K562 (cell line): ENCODE results near the gene EVX1. TPM values are rescaled to one million over a fixed set of nuclear protein-coding genes. Genes with fewer than 3 reads are reported as not detected.

Experiments used
- ATAC-seq: fragments of 200-7000 bp; cut with Tn5 transposase; 3 replicates; pipeline ENCODE4 v1.9.1; 2020; ENCODE audit warnings: moderate library complexity
- BruUV-seq: library from RNA; stranded (reverse); fragments of 400-500 nt; replicated peaks from 2 replicates; lab custom pipeline; 2021; lab: Mats Ljungman, UMichigan
- CTCF ChIA-PET: fragments of 300-600 bp; formaldehyde crosslinking; extraction: SDS; loops from one replicate; lab custom pipeline; 2021; ENCODE audit warnings: low intra/inter-chr PET ratio; lab: Yijun Ruan, JAX
- POLR2A ChIA-PET: fragments of 300-600, 350-650 bp; sonication (Branson Sonifier 250); formaldehyde crosslinking; extraction: SDS; loops from one replicate; lab custom pipeline; 2021; ENCODE audit warnings: antibody characterized with exemption, inconsistent platforms; lab: Yijun Ruan, JAX
- DNase-seq, 4 experiments: peaks; one replicate each; pipeline versions ENCODE4 v3.0.0 to v3.0.0-alpha.2; 2011 to 2018; ENCODE audit warnings: low spot score in 3 of 4, mixed read lengths in 3 of 4; ENCODE audit errors: extremely low read depth in 1 of 4
- FAIRE-seq: peaks from 2 replicates; lab custom pipeline; 2011; peaks lifted over from hg19 to GRCh38; lab: Jason Lieb, UNC
- H2AFZ ChIP-seq: 2 replicates; pipeline ENCODE4 v1.6.0; 2011; ENCODE audit warnings: low read depth, low read length, control low read depth, inconsistent platforms
- H3K27ac ChIP-seq: fragments of 200-600 bp; 3 replicates; pipeline ENCODE4 v1.8.0; 2011; ENCODE audit warnings: low read depth, mild to moderate bottlenecking, control low read depth, inconsistent platforms, low read length, moderate library complexity, mixed read lengths; ENCODE audit errors: extremely low read depth
- H3K27me3 ChIP-seq, 2 experiments: fragments of 300-600 bp in 1 of 2; 2 replicates in 1 of 2; 3 replicates in 1 of 2; pipeline versions ENCODE4 v1.6.0 to v1.8.0; 2011; ENCODE audit warnings: inconsistent platforms in 2 of 2, low read length in 2 of 2, mild to moderate bottlenecking in 1 of 2, mixed read lengths in 1 of 2, moderate library complexity in 1 of 2; ENCODE audit not compliant: control insufficient read depth in 2 of 2, insufficient read depth in 2 of 2
- H3K36me3 ChIP-seq: fragments of 300-600 bp; 3 replicates; pipeline ENCODE4 v1.8.0; 2011; ENCODE audit warnings: mild to moderate bottlenecking, low read length, inconsistent platforms; ENCODE audit not compliant: control insufficient read depth, insufficient read depth
- H3K4me1 ChIP-seq, 2 experiments: fragments of 200-600 bp in 1 of 2; replicated peaks in 1 of 2; 2 replicates in 1 of 2; 3 replicates in 1 of 2; pipeline versions ENCODE4 v1.5.1 to v1.8.0; 2011; ENCODE audit warnings: inconsistent platforms in 2 of 2, low read length in 2 of 2, mild to moderate bottlenecking in 1 of 2, mixed read lengths in 1 of 2, moderate library complexity in 1 of 2; ENCODE audit not compliant: control insufficient read depth in 2 of 2, insufficient read depth in 2 of 2
- H3K4me2 ChIP-seq: 2 replicates; pipeline ENCODE4 v1.6.1; 2011; ENCODE audit warnings: low read length, control low read depth, inconsistent platforms, mixed read lengths; ENCODE audit not compliant: insufficient read depth
- H3K4me3 ChIP-seq: fragments of 200-600 bp; sonication (generic), shearing (Covaris generic); 2 replicates; pipeline ENCODE4 v1.5.1; 2016; ENCODE audit warnings: control low read depth, inconsistent platforms
- H3K79me2 ChIP-seq: fragments of 200-600 bp; 3 replicates; pipeline ENCODE4 v1.8.0; 2011; ENCODE audit warnings: low read length, inconsistent platforms; ENCODE audit not compliant: control insufficient read depth, insufficient read depth
- H3K9ac ChIP-seq, 2 experiments: 2 replicates each; pipeline versions ENCODE4 v1.6.0 to v1.6.1; 2011; ENCODE audit warnings: low read depth in 2 of 2, low read length in 2 of 2, control low read depth in 1 of 2, inconsistent platforms in 1 of 2, mild to moderate bottlenecking in 1 of 2, mixed read lengths in 1 of 2; ENCODE audit not compliant: insufficient read depth in 1 of 2
- H3K9me1 ChIP-seq: one replicate; pipeline ENCODE4 v1.6.0; 2011; ENCODE audit warnings: inconsistent platforms, mild to moderate bottlenecking, low read length, moderate library complexity; ENCODE audit not compliant: control insufficient read depth, insufficient read depth
- H3K9me3 ChIP-seq: replicated peaks from 2 replicates; pipeline ENCODE4 v1.5.1; 2011; ENCODE audit warnings: low read depth, low read length, inconsistent platforms; ENCODE audit not compliant: control insufficient read depth, insufficient read depth
- H4K20me1 ChIP-seq: replicated peaks from 2 replicates; pipeline ENCODE4 v1.6.1; 2011; ENCODE audit warnings: low read length, inconsistent platforms, mixed read lengths; ENCODE audit not compliant: control insufficient read depth, insufficient read depth
- JUND ChIP-seq, 2 experiments: IDR thresholded peaks; 2 replicates in 1 of 2; 3 replicates in 1 of 2; pipeline ENCODE4 v1.6.1; 2011; ENCODE audit warnings: borderline replicate concordance in 2 of 2, low read depth in 2 of 2, low read length in 2 of 2, improper control_type of control experiment in 1 of 2, missing biosample characterization in 1 of 2, missing genetic modification characterization in 1 of 2, missing genetic modification reagents in 1 of 2
- PCBP1 ChIP-seq: fragments of 200-400 bp; formaldehyde crosslinking; IDR thresholded peaks from 2 replicates; pipeline ENCODE4 v1.6.1; 2018; ENCODE audit warnings: mild to moderate bottlenecking, low read depth, low read length; ENCODE audit not compliant: poor library complexity, severe bottlenecking
- SREBF2 ChIP-seq: sonication (generic); formaldehyde crosslinking; IDR thresholded peaks from 2 replicates; pipeline ENCODE4 v1.4.0; 2020; ENCODE audit warnings: mild to moderate bottlenecking, missing genetic modification reagents
- THAP7 ChIP-seq: fragments of 250-450 bp; sonication (Bioruptor Pico); IDR thresholded peaks from 2 replicates; pipeline ENCODE4 v1.5.0; 2021
- ZNF184 ChIP-seq: sonication (generic); formaldehyde crosslinking; IDR thresholded peaks from 2 replicates; pipeline ENCODE4 v1.5.0; 2020; ENCODE audit warnings: missing genetic modification reagents
- ZNF324 ChIP-seq: fragments of 250-450 bp; sonication (Bioruptor Pico); IDR thresholded peaks from 2 replicates; pipeline ENCODE4 v1.4.0; 2020; ENCODE audit warnings: mild to moderate bottlenecking
- ZNF586 ChIP-seq: fragments of 450-650 bp; formaldehyde crosslinking; conservative IDR thresholded peaks from 2 replicates; pipeline ENCODE4 v1.4.0; 2020; ENCODE audit warnings: mild to moderate bottlenecking, moderate library complexity
- WGBS: fragments of 100-300 bp; shearing (Covaris generic); methylation state at CpG from one replicate; pipeline ENCODE4 v1.1.6; 2016; ENCODE audit warnings: low coverage, mixed read lengths; ENCODE audit not compliant: insufficient coverage; ENCODE audit errors: missing lambda C conversion rate; 5-methylcytosine and 5-hydroxymethylcytosine counted together
- in situ Hi-C: fragments of 300-500 bp; cut with MboI; formaldehyde crosslinking; loops from 4 replicates; pipeline ENCODE4 v1.15.0; 2018; ENCODE audit warnings: inconsistent platforms, mixed read lengths
- intact Hi-C: fragments of 100-400 bp; cut with micrococcal nuclease; formaldehyde crosslinking; loops from 2 replicates; pipeline ENCODE4 v1.14.2; 2022
- polyA plus RNA-seq, 8 experiments: library from polyadenylated mRNA; depleted of rRNA in 4 of 8; stranded (reverse) in 5 of 8; unstranded in 3 of 8; fragments of >200 nt; fragmentation: Nextera tagmentation in 2 of 8; fragmentation: Illumina TruSeq in 1 of 8; extraction: Ambion mirVana in 2 of 8; extraction: Trizol in 1 of 8; gene quantifications; 2 replicates each; pipeline versions ENCODE4 v1.2.1 to v1.2.3, GENCODE V29; 2011 to 2014; ENCODE audit warnings: inconsistent platforms in 1 of 8, missing spikeins in 1 of 8
- total RNA-seq, 7 experiments: library from RNA; depleted of rRNA in 6 of 7; stranded (reverse); fragments of >200 nt in 6 of 7; fragmentation: Illumina TruSeq in 2 of 7; extraction: Trizol in 2 of 7; gene quantifications; 2 replicates each; pipeline versions ENCODE4 v1.2.1 to v1.2.3, GENCODE V29; 2011 to 2021; ENCODE audit warnings: low replicate concordance in 1 of 7

The EVX1 gene
- total and polyA plus RNA-seq, 9 of the 15 experiments (the other 6 are each of a cell fraction or from before 2014, with no cell fraction given) = not detected

GRCh38 chr7:27263781-27264180 is 21.2 kb downstream of the EVX1 start:
- intact Hi-C loops = no loop called here
- 5% methylated on average over 2 of the region's 2 CpGs for WGBS
- no peak overlapping the region for H3K27ac ChIP-seq
- CTCF ChIA-PET = no interaction called here
- no peaks in the 10 kb centered on the region for H3K36me3 ChIP-seq
- no peak overlapping the region for H3K9ac ChIP-seq
- H2AFZ ChIP-seq = no peak overlapping the region
- H3K4me3 ChIP-seq = no peak overlapping the region
- H3K9me3 ChIP-seq = no peaks in the 10 kb centered on the region
- H3K79me2 ChIP-seq = no peaks in the 10 kb centered on the region
- no TSS peak for BruUV-seq
- DNase-seq (no peak), FAIRE-seq (no peak)
- peaks cover 6 to 12% of the 10 kb centered on the region in 2 experiments; a peak in 3 of 5 replicates for H3K27me3 ChIP-seq
- TF ChIP-seq PCBP1 (no peak), THAP7 (no peak), JUND (IDR thresholded peaks at IDR 0.05; ENCODE audit: borderline replicate concordance, low read depth, low read length) (no peak), JUND (tag; IDR thresholded peaks at IDR 0.05; ENCODE audit: borderline replicate concordance, low read depth, low read length) (no peak), SREBF2 (CRISPR knock-in tag) (no peak)
- TF ChIP-seq, all 486 proteins: peak for 0
- no peaks in the 10 kb centered on the region for H3K9me1 ChIP-seq
- POLR2A ChIA-PET = no interaction called here
- no peaks in the 10 kb centered on the region for H4K20me1 ChIP-seq
- no peak for ATAC-seq
- no peaks in the 10 kb centered on the region for H3K4me1 ChIP-seq
- in situ Hi-C loops = no loop called here
- no peak overlapping the region for H3K4me2 ChIP-seq

GRCh38 chr7:27269455-27269854 is 26.9 kb downstream of the EVX1 start:
- H3K9ac ChIP-seq = no peak overlapping the region
- H3K4me2 ChIP-seq = no peak overlapping the region
- H3K36me3 ChIP-seq = no peaks in the 10 kb centered on the region
- H3K79me2 ChIP-seq = no peaks in the 10 kb centered on the region
- no peaks in the 10 kb centered on the region for H3K9me1 ChIP-seq
- peak in 2 of 4 experiments; percentile 23 to 54 for DNase-seq
- ChIA-PET POLR2A (interaction anchor here (0.8 to 0.9 kb wide), 2 partner anchors 14 to 26 kb away, joined by 3 to 4 read pairs; no protein-coding TSS in a partner anchor), CTCF (no interaction called here)
- BruUV-seq = no TSS peak
- in situ Hi-C loops (no loop called here), intact Hi-C loops (no loop called here)
- no peak overlapping the region for H3K4me3 ChIP-seq
- H3K27ac ChIP-seq = no peak overlapping the region
- no peaks in the 10 kb centered on the region; a peak in 1 of 5 replicates for H3K4me1 ChIP-seq
- WGBS = 16% methylated on average over 14 of the region's 14 CpGs
- H3K9me3 ChIP-seq = no peaks in the 10 kb centered on the region
- FAIRE-seq = peak; percentile 44
- ATAC-seq = peak; percentile 94
- peak overlapping the region; percentile 34; the same call in 1 of the 2 replicates for H2AFZ ChIP-seq
- H4K20me1 ChIP-seq = no peaks in the 10 kb centered on the region
- peaks cover 0 to 4% of the 10 kb centered on the region in 2 experiments; a peak in 1 of 5 replicates for H3K27me3 ChIP-seq
- no peak for TF ChIP-seq ZNF586 (CRISPR knock-in tag)
- TF ChIP-seq ZNF324 (CRISPR knock-in tag) = no peak
- TF ChIP-seq ZNF184 (CRISPR knock-in tag) = no peak
